ENCODE measurements around the gene TRMT61B. TPM values are rescaled to one million over a fixed set of nuclear protein-coding genes. Genes with fewer than 3 reads are reported as not detected.

The TRMT61B gene
- total and polyA plus RNA-seq, 2 of the 13 experiments (the other 11 are each of a cell fraction or from before 2014, with no cell fraction given) = 19.7 to 23.5 TPM

GRCh38 chr2:28894470-28895188 lies 24.5 kb upstream of the TRMT61B start, which contains the start of gene WDR43 (continued):
- TF ChIP-seq, protein P1, sequence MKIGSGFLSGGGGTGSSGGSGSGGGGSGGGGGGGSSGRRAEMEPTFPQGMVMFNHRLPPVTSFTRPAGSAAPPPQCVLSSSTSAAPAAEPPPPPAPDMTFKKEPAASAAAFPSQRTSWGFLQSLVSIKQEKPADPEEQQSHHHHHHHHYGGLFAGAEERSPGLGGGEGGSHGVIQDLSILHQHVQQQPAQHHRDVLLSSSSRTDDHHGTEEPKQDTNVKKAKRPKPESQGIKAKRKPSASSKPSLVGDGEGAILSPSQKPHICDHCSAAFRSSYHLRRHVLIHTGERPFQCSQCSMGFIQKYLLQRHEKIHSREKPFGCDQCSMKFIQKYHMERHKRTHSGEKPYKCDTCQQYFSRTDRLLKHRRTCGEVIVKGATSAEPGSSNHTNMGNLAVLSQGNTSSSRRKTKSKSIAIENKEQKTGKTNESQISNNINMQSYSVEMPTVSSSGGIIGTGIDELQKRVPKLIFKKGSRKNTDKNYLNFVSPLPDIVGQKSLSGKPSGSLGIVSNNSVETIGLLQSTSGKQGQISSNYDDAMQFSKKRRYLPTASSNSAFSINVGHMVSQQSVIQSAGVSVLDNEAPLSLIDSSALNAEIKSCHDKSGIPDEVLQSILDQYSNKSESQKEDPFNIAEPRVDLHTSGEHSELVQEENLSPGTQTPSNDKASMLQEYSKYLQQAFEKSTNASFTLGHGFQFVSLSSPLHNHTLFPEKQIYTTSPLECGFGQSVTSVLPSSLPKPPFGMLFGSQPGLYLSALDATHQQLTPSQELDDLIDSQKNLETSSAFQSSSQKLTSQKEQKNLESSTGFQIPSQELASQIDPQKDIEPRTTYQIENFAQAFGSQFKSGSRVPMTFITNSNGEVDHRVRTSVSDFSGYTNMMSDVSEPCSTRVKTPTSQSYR (CRISPR knock-in tag; IDR thresholded peaks at IDR 0.05; ENCODE audit: borderline replicate concordance) = peak; percentile 51
- TF ChIP-seq RFXAP (CRISPR knock-in tag; IDR thresholded peaks at IDR 0.05; ENCODE audit: borderline replicate concordance) = 0 out of 2 replicates have a peak, but pooled peaks have one; percentile 51
- no peak for TF ChIP-seq SMC3 (IDR thresholded peaks at IDR 0.05; ENCODE audit: low read length)
- TF ChIP-seq ZNF460 (CRISPR knock-in tag; IDR thresholded peaks at IDR 0.05; ENCODE audit: borderline replicate concordance) = no peak
- no peak; the same call in 1 of the 2 replicates for TF ChIP-seq SATB2 (CRISPR knock-in tag; IDR thresholded peaks at IDR 0.05)
- TF ChIP-seq ONECUT2 (CRISPR knock-in tag; IDR thresholded peaks at IDR 0.05) = no peak
- peak; percentile 81 for TF ChIP-seq KDM5A (IDR thresholded peaks at IDR 0.05; ENCODE audit: borderline replicate concordance, low read length)
- TF ChIP-seq FOXP4 (CRISPR knock-in tag; IDR thresholded peaks at IDR 0.05) = peak; percentile 19; the same call in 1 of the 2 replicates
- no peak for TF ChIP-seq FOXM1 (CRISPR knock-in tag; IDR thresholded peaks at IDR 0.05)
- TF ChIP-seq ZNF83 (CRISPR knock-in tag; IDR thresholded peaks at IDR 0.05; ENCODE audit: borderline replicate concordance) = no peak
- TF ChIP-seq ZNF678 (CRISPR knock-in tag; IDR thresholded peaks at IDR 0.05) = 0 out of 2 replicates have a peak, but pooled peaks have one; percentile 64
- peak; percentile 68 for TF ChIP-seq SP2 (CRISPR knock-in tag; IDR thresholded peaks at IDR 0.05)
- TF ChIP-seq IRF2 (CRISPR knock-in tag; IDR thresholded peaks at IDR 0.05) = peak; percentile 94
- no peak for TF ChIP-seq GATA4 (IDR thresholded peaks at IDR 0.05; ENCODE audit: borderline replicate concordance, low read depth)
- TF ChIP-seq AHDC1 (CRISPR knock-in tag; IDR thresholded peaks at IDR 0.05; ENCODE audit: borderline replicate concordance) = peak; percentile 12; the same call in 1 of the 2 replicates
- no peak for TF ChIP-seq ZSCAN30 (CRISPR knock-in tag; IDR thresholded peaks at IDR 0.05)
- TF ChIP-seq ZNF652 (CRISPR knock-in tag; IDR thresholded peaks at IDR 0.05; ENCODE audit: borderline replicate concordance, low read depth) = no peak
- TF ChIP-seq RCOR2 (CRISPR knock-in tag; IDR thresholded peaks at IDR 0.05) = 0 out of 2 replicates have a peak, but pooled peaks have one; percentile 73
- no peak for TF ChIP-seq ZNF335 (CRISPR knock-in tag; IDR thresholded peaks at IDR 0.05)
- no peak; the same call in 1 of the 2 replicates for TF ChIP-seq SIN3B (IDR thresholded peaks at IDR 0.05; ENCODE audit: low read length)
- TF ChIP-seq ATF1 (CRISPR knock-in tag; IDR thresholded peaks at IDR 0.05) = peak; percentile 61; the same call in 1 of the 2 replicates
